NT2/D1 (cell line): ENCODE data around the gene COMT.

ENCODE experiments used
- SUZ12 ChIP-seq: IDR thresholded peaks from 2 replicates; pipeline ENCODE4 v1.6.1; 2011; ENCODE audit not compliant: insufficient read length, insufficient read depth; ENCODE audit errors: extremely low read depth
- YY1 ChIP-seq: IDR thresholded peaks from 2 replicates; pipeline ENCODE4 v1.6.1; 2011; ENCODE audit not compliant: insufficient read length, insufficient read depth

GRCh38 chr22:19948057-19948760 lies 6.6 kb downstream of the COMT start:
- TF ChIP-seq SUZ12 (no peak), YY1 (no peak)
